ENCODE results near the gene SESN1.

The SESN1 gene

GRCh38 chr6:109071125-109071917 lies 23.3 kb downstream of the SESN1 start:
- no peak for TF ChIP-seq LEF1 (IDR thresholded peaks at IDR 0.05; ENCODE audit: borderline replicate concordance)
- no peak for TF ChIP-seq SP1 (IDR thresholded peaks at IDR 0.05)
- TF ChIP-seq CTBP1 (IDR thresholded peaks at IDR 0.05; ENCODE audit: borderline replicate concordance): no peak
- no peak for TF ChIP-seq NFRKB (IDR thresholded peaks at IDR 0.05)
- TF ChIP-seq FOXM1 (IDR thresholded peaks at IDR 0.05; ENCODE audit: borderline replicate concordance): no peak
- no peak for TF ChIP-seq BHLHE40 (IDR thresholded peaks at IDR 0.05; ENCODE audit: borderline replicate concordance)
- TF ChIP-seq ELF4 (IDR thresholded peaks at IDR 0.05): no peak
- TF ChIP-seq ARNT (IDR thresholded peaks at IDR 0.05): no peak
- TF ChIP-seq FOXK2 (IDR thresholded peaks at IDR 0.05): no peak
- no peak for TF ChIP-seq PKNOX1 (IDR thresholded peaks at IDR 0.05)
- ChIA-PET CTCF (interaction anchor here (0.6 to 3.1 kb wide), 6 partner anchors 10 to 529 kb away, joined by 3 to 13 read pairs (median 3); no protein-coding TSS in a partner anchor), POLR2A (interaction anchor here (0.7 to 1.5 kb wide), 4 partner anchors 23 to 311 kb away, joined by 3 read pairs; partner anchors contain the start of gene CD164)
- DNase-seq (ENCODE audit: extremely low spot score): no peak

- ChIA-PET POLR2A (no interaction called here), CTCF (interaction anchor here (1.7 kb wide), 2 partner anchors 176 to 528 kb away, joined by 4 to 5 read pairs; no protein-coding TSS in a partner anchor)
- no peak for TF ChIP-seq FOXK2 (IDR thresholded peaks at IDR 0.05)
- TF ChIP-seq ELF4 (IDR thresholded peaks at IDR 0.05): no peak
- TF ChIP-seq TARDBP (IDR thresholded peaks at IDR 0.05): no peak
- no peak for TF ChIP-seq SUZ12 (IDR thresholded peaks at IDR 0.05)
- TF ChIP-seq FOXA1 (IDR thresholded peaks at IDR 0.05): no peak
- no peak for TF ChIP-seq ARNT (IDR thresholded peaks at IDR 0.05)
- TF ChIP-seq LEF1 (IDR thresholded peaks at IDR 0.05; ENCODE audit: borderline replicate concordance): no peak
- TF ChIP-seq PKNOX1 (IDR thresholded peaks at IDR 0.05): no peak
- DNase-seq (ENCODE audit: extremely low spot score): no peak
Measured at GRCh38 chr6:109069746-109070145, 24.9 kb downstream of the SESN1 start.

- CTCF ChIA-PET: no interaction called here
- TF ChIP-seq BHLHE40 (IDR thresholded peaks at IDR 0.05; ENCODE audit: borderline replicate concordance) (no peak), CTBP1 (IDR thresholded peaks at IDR 0.05; ENCODE audit: borderline replicate concordance) (no peak), SP1 (IDR thresholded peaks at IDR 0.05) (no peak), TARDBP (IDR thresholded peaks at IDR 0.05) (no peak), ELF4 (IDR thresholded peaks at IDR 0.05) (no peak), HDGF (IDR thresholded peaks at IDR 0.05; ENCODE audit: borderline replicate concordance) (no peak), FOXK2 (IDR thresholded peaks at IDR 0.05) (no peak), L3MBTL2 (conservative IDR thresholded peaks at IDR 0.05) (no peak), FOXM1 (IDR thresholded peaks at IDR 0.05; ENCODE audit: borderline replicate concordance) (no peak), SUZ12 (IDR thresholded peaks at IDR 0.05) (no peak), ARNT (IDR thresholded peaks at IDR 0.05) (no peak), FOXA1 (IDR thresholded peaks at IDR 0.05) (no peak), LEF1 (IDR thresholded peaks at IDR 0.05; ENCODE audit: borderline replicate concordance) (no peak), NFRKB (IDR thresholded peaks at IDR 0.05) (no peak), PKNOX1 (IDR thresholded peaks at IDR 0.05) (no peak), ZNF384 (IDR thresholded peaks at IDR 0.05) (no peak)
- DNase-seq (ENCODE audit: extremely low spot score): no peak
- POLR2A ChIA-PET: no interaction called here
Measured at GRCh38 chr6:109062767-109063352, 31.8 kb downstream of the SESN1 start.

- DNase-seq (ENCODE audit: extremely low spot score): no peak
- TF ChIP-seq FOXM1 (IDR thresholded peaks at IDR 0.05; ENCODE audit: borderline replicate concordance): no peak
- CTCF ChIA-PET: no interaction called here
- POLR2A ChIA-PET: no interaction called here
Measured at GRCh38 chr6:109062216-109062615, 32.4 kb downstream of the SESN1 start.

- no peak for DNase-seq (ENCODE audit: extremely low spot score)
- TF ChIP-seq PKNOX1 (IDR thresholded peaks at IDR 0.05) (no peak), ELF4 (IDR thresholded peaks at IDR 0.05) (no peak)
- POLR2A ChIA-PET: no interaction called here
- CTCF ChIA-PET: interaction anchor here (0.7 kb wide), 1 partner anchor 1081 kb away, joined by 3 read pairs; no protein-coding TSS in a partner anchor
Measured at GRCh38 chr6:109060571-109060970, 34.1 kb downstream of the SESN1 start.

- no peak for TF ChIP-seq ZNF384 (IDR thresholded peaks at IDR 0.05)
- TF ChIP-seq ELF4 (IDR thresholded peaks at IDR 0.05): no peak
- TF ChIP-seq SUZ12 (IDR thresholded peaks at IDR 0.05): no peak
- TF ChIP-seq BHLHE40 (IDR thresholded peaks at IDR 0.05; ENCODE audit: borderline replicate concordance): no peak
- TF ChIP-seq L3MBTL2 (conservative IDR thresholded peaks at IDR 0.05): no peak
- TF ChIP-seq CTBP1 (IDR thresholded peaks at IDR 0.05; ENCODE audit: borderline replicate concordance): no peak
- no peak for TF ChIP-seq TARDBP (IDR thresholded peaks at IDR 0.05)
- no peak for TF ChIP-seq LEF1 (IDR thresholded peaks at IDR 0.05; ENCODE audit: borderline replicate concordance)
- TF ChIP-seq FOXA1 (IDR thresholded peaks at IDR 0.05): no peak
- no peak for TF ChIP-seq PKNOX1 (IDR thresholded peaks at IDR 0.05)
- no peak for TF ChIP-seq FOXM1 (IDR thresholded peaks at IDR 0.05; ENCODE audit: borderline replicate concordance)
- no peak for TF ChIP-seq SP1 (IDR thresholded peaks at IDR 0.05)
- TF ChIP-seq ARNT (IDR thresholded peaks at IDR 0.05): no peak
- TF ChIP-seq HDGF (IDR thresholded peaks at IDR 0.05; ENCODE audit: borderline replicate concordance): no peak
- TF ChIP-seq FOXK2 (IDR thresholded peaks at IDR 0.05): no peak
- no peak for DNase-seq (ENCODE audit: extremely low spot score)
- POLR2A ChIA-PET: no interaction called here
Measured at GRCh38 chr6:109059571-109060021, 35.0 kb downstream of the SESN1 start.

More at GRCh38 chr6:109059571-109060021, 35.0 kb downstream of the SESN1 start:
- CTCF ChIA-PET: interaction anchor here (0.6 kb wide), 1 partner anchor 77 kb away, joined by 4 read pairs; no protein-coding TSS in a partner anchor

Measured in HEK293T (cell line).